HG03039 (cell line): ENCODE measurements around the gene FNDC1.

Experiments used
- ATAC-seq: cut with Tn5 transposase; IDR thresholded peaks from one replicate; pipeline ENCODE4 v1.9.1; 2021; ENCODE audit warnings: mild to moderate bottlenecking, moderate library complexity; ENCODE audit not compliant: unreplicated experiment

The FNDC1 gene

DNA sequence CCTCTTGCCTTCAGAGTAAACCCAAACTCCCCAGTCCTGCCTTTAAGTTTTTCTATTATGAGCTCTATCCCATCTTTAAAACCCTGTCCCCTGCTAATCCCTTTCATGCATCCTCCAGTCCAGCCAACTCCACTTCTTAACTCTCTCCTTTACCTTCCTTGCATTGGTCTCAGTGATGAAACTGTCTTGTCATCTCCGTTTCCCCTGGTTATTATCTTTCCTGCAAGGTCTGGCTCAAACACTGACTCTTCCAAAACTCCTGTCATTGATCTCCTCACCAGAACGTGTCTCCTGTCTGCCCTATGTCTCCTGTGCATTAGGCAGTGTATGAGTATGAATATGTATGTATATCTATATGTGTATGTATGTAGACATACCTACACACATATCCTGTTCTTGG is 11.8 kb upstream of the FNDC1 start:
- no peak for ATAC-seq

- ATAC-seq = no peak
Measured at GRCh38 chr6:159161839-159162238, 7.4 kb upstream of the FNDC1 start.

GRCh38 chr6:159163901-159164370 is 5.3 kb upstream of the FNDC1 start:
- no peak for ATAC-seq

GRCh38 chr6:159168536-159169192 is 536 bp upstream of the FNDC1 start:
- no peak for ATAC-seq

DNA sequence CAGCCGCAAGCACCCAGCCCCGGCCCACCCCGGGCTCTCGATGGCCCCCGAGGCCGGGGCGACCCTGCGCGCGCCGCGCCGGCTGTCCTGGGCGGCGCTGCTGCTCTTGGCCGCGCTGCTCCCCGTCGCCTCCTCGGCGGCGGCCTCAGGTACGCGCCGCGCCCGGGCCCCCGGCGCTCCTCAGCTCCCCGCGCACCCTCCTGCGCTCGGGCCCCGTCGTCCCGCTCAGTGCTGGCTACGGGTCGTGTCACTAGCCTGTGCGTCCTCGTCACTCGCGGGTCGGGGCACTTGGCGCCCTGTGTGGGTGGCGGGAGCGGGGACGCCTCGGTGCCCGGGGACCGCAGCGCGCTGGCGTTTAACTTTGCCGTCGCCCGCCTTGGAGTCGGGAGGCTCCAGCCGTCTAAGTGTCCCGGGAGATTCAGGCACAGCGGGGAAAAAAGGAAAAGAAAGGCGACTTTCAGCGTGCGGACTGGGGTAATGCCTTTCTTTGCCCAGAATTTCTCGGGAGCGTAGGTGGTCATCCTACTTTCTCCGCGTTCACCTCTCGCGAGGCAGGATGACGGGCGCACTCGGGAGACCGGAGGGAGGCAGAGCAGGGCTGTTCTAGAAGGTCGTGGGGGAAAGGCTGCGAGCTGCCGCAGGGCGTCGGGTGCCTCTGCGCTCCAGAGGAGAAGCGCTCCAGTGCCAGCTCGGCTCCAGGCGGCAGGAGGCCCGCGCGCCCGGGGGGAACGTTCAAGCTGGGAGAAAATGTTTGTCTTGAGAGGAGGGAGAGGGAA is 545 bp downstream of the FNDC1 start:
- ATAC-seq = no peak

DNA sequence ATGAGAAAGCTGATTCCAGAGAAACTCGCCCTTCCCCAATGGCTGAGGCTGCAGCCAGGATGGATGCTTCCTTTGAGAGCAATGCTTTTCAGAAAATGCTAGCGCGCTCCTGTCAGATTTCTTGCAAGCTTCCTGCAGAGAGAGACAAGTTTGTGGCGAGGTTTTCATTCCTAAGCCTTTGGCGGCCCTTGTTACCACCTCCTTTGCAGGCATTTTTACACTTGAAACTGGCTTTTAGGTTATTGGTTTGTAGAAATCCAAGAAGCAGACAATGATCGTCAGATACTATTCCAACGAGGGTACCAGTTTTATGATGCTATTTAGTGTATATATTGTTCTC is 1.1 kb downstream of the FNDC1 start:
- ATAC-seq = no peak

GRCh38 chr6:159170999-159171712 is 2.0 kb downstream of the FNDC1 start:
- ATAC-seq = no peak

DNA sequence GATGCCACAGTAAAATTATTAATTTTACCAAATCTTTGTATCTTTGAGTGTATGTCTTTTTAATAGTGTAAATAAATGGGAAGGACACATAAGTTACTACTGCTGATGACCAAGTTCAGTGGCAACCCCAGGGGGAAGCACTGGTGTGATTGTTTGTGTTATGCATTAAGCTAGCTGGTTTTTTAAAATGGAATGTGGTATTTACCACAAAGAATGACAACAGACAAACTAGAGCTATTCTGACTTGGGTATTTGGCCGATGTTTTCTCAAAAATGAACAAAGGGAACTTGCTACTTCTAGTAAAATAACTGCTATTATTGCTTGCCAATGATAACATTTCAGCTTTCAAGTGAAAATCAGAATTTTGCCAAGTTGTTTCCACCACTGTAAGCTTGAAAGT is 2.9 kb downstream of the FNDC1 start:
- ATAC-seq = no peak

DNA sequence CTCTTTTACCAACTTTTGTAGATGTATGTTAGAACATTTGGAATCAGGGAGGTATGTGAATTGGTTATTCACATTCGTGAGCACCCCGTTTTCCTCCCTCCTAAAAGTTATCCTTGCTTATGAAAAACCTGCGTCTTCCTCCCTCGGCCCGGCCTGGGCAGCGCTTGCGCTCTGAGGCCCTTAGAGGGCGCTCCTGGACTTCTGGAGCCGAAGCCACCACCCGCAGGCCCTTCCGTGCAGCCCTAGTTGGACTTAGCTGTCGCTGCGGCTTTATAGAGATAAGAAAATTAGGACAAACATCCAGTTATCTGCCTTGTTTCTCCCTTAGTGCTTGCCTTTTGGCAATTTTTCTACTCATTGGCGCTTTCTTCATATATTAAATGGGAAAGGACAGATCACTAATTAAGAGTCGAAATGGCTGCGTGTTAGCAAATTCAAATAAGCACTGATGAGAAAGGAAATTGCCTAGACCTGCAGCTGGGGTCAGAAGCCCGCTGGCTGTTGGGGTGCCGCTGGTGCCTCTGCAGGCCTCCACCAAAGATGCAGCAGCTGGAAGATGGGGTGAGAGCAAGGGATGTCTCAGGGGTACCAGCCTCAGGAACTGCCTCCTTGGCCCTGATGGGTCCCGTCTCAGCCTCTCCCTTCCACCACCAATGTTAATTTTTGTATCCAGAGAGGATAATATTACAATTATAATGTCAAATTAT is 5.2 kb downstream of the FNDC1 start:
- no peak for ATAC-seq

GRCh38 chr6:159176913-159177312 is 7.7 kb downstream of the FNDC1 start:
- no peak for ATAC-seq

- ATAC-seq = no peak
Measured at GRCh38 chr6:159178847-159179246, 9.6 kb downstream of the FNDC1 start.

DNA sequence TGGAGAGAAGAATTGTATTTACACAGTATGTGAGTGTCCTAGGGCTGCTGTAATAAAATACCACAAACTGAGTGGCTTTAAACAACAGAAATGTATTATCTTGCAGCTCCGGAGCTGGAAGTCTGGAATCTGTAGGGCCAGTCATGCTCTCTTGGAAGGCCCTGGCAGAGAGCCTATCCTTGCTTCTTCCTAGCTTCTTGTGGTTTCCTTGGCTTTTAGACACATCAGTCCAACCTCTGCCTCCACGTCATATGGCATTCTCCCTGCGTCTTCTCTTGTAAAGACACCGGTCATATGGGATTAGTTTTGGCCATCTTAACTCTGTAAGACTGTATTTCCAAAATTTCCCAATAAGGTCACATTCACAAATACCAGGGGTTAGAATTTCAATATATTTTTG is 10.8 kb downstream of the FNDC1 start:
- ATAC-seq = no peak

GRCh38 chr6:159181914-159182313 is 12.7 kb downstream of the FNDC1 start:
- no peak for ATAC-seq

GRCh38 chr6:159184559-159184958 is 15.4 kb downstream of the FNDC1 start:
- no peak for ATAC-seq

DNA sequence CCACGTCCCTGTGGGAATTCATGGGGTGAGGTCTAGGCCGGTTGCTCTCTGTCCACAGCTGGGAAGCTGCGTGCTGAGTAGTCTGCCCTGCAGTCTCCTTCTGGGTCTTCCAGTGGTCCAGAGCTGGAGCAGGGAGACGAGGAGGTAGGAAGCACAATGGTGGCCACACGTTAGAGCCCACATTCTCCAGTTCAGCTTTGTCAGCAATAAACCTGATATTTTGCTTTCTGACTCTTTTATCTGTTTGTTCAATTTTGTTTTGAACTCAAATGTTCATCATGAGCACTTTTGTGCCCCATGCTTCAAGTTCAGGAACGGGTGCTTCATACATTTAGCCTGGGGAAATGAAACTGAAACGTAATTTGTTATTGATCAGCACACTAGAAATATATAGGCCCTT is 21.3 kb downstream of the FNDC1 start:
- no peak for ATAC-seq

DNA sequence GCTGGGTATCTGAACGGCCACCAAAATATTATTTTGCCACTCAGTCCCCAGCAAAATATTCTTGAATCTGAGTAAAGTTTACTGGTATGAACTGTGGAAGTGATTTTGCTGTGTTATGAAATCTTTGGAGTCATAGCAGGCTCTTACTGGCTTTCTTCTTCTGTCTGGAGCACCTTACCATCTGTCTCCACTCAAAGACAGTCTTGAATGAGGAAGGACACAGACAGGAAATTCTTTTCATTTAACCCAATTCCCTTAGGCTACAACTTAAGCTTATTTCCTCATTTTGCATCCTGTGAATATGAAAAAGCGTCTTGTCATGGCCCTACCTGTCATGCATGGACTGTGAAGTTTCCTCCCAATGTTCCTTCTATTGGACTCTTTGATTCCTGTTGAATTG is 24.7 kb downstream of the FNDC1 start:
- no peak for ATAC-seq

DNA sequence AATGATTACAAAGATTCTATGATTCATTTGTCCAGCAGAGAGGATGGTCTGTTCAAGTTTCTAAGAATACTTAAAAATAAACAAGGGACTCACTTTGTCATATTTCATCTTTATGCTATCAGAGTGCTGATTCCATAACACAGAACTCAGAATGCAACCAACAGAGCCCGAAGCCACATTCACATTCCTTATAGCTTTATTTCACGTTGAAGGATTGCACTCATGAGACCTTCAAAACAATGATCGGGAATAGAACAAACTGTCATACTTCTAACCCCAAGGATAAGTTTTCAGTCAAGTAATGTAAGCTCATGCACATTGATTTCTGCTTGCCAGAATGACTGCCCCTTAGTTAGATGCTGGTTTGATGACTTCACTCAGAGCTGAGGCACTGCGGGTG is 25.2 kb downstream of the FNDC1 start:
- ATAC-seq = no peak

GRCh38 chr6:159196430-159196975 is 27.3 kb downstream of the FNDC1 start:
- no peak for ATAC-seq

GRCh38 chr6:159197251-159197650 is 28.1 kb downstream of the FNDC1 start:
- ATAC-seq = no peak

DNA sequence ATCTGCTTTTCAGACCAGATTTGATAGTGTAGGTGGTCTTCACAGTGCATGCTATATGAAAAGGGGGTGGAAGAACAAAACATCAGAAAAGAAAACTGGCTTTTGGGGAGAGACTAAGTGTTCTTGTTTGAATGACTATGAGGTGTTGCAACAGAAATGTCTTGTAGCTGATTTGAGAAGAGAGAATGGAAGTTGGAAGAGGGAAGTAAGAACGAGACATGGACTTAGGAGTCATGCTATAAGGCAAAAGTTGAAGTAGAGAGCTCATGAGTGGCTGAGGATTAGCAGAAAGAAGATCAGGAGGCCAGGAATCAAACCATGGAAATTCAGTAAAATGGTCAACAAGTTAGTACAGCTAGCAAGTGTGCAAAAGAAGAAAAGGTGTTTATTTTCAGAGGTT is 32.1 kb downstream of the FNDC1 start:
- no peak for ATAC-seq
